Measurements from ENCODE around the gene CCDC69.
A peak's percentile ranks its signal among the peaks of the same experiment; 100 is the strongest.

Gene CCDC69

DNA sequence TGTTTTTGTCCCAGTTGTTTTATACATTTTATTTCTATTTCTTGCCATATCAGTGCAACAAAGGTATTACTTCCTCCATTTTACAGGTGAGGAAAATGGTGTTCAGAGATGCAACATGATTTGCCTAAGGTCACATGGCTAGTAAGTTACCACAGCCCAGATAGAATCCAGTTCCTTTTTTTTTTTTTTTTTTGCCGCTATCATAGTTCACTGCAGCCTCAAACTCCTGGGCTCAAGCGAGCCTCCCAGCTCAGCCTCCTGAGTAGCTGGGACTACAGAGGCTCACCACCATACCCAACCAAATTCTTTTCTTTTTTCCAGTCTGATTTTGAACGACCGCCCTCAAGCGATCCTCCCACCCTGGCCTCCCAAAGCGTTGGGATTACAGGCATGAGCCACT is 480 bp upstream of the CCDC69 start:
- Histone ChIP-seq H4K8ac (ENCODE audit: low read depth, low read length) (no peak overlapping the region), H2AK5ac (ENCODE audit: low read depth, low read length) (no peak overlapping the region)
- no peak for DNase-seq (ENCODE audit: low spot score)

DNA sequence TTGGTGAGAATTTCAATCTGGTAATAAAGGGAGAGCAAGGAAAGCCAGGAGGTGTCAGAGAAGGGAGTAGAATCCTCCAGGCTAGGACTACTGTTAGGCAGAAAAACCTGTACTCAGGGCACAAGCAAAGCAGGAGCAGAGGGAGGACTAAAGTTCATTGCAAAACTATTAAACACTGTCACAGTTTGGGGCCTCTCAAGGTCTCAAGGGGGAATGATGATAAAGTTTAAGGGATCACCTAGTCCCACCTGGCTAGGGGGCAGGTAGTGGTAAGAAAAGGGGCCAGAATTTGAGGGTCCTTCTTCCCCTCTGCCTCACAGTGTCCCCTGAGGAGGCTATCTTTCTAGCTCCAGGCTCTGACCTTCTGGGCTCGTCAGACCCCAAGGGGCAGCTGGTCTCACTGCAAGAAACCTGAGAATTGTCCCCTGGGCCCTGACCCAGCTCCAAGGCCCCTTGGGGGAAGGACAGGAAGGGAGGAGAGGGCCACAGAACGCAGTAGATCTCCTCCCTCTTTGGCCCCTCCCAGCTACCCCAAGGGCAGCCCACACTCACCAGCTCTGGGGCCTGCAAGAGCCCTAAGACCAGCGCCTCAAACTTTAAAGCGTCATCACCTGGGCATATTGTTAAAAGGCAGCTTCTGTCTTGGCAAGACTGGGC is 974 bp downstream of the CCDC69 start:
- no peak overlapping the region for H2BK12ac ChIP-seq (ENCODE audit: low read length)
- no peak for DNase-seq (ENCODE audit: low spot score)
- H3K4me3 ChIP-seq (ENCODE audit: low read length in 2 of 2), result no peak overlapping the region
- no peak overlapping the region for H3K9ac ChIP-seq (ENCODE audit: low read depth, low read length, poor library complexity)
- peaks cover 0 to 52% (median 20%) of the 10 kb centered on the region in 3 experiments for H3K27me3 ChIP-seq (ENCODE audit: control insufficient read depth in 3 of 3, insufficient read depth in 3 of 3, low read depth in 1 of 3, low read length in 3 of 3)
- H2AK5ac ChIP-seq (ENCODE audit: low read depth, low read length), result no peak overlapping the region
- WGBS, 2 donors (ENCODE audit: extremely low coverage in 2 of 2, insufficient read length in 2 of 2, insufficient replicate concordance in 1 of 2), result no CpG with 5 or more reads among the region's 4 CpGs
- no peak overlapping the region for H2BK5ac ChIP-seq (ENCODE audit: low read length)
- no peak overlapping the region for H4K91ac ChIP-seq (ENCODE audit: low read depth, low read length, poor library complexity)
- peak overlapping the region; percentile 98 for H2AFZ ChIP-seq (ENCODE audit: low read length)
- H2BK15ac ChIP-seq (ENCODE audit: low read length), result no peak overlapping the region
- H3K4me1 ChIP-seq (ENCODE audit: control insufficient read depth in 2 of 2, insufficient read depth in 1 of 2, low read depth in 1 of 2, low read length in 2 of 2), result peaks cover 3 to 6% of the 10 kb centered on the region in 2 donors
- peak overlapping the region; percentile 27 for H3K18ac ChIP-seq (ENCODE audit: low read length)
- no peaks in the 10 kb centered on the region for H3K36me3 ChIP-seq (replicated peaks in 1 of 2; ENCODE audit: control insufficient read depth in 2 of 2, insufficient read depth in 2 of 2, low read length in 2 of 2)
- H3K79me1 ChIP-seq (ENCODE audit: low read depth, low read length), result no peaks in the 10 kb centered on the region
- H2BK120ac ChIP-seq (ENCODE audit: low read depth, low read length), result no peak overlapping the region
- H3K4me2 ChIP-seq (ENCODE audit: insufficient read depth, low read length, poor library complexity, severe bottlenecking), result peak overlapping the region; percentile 90
- no peak overlapping the region for H3K4ac ChIP-seq (ENCODE audit: low read length)
- H3K23ac ChIP-seq (ENCODE audit: low read depth, low read length, poor library complexity), result no peak overlapping the region
- H3K27ac ChIP-seq (replicated peaks; ENCODE audit: low read length), result no peak overlapping the region
- no peak overlapping the region for H3K14ac ChIP-seq (ENCODE audit: low read length)
- H3K9me3 ChIP-seq (replicated peaks in 1 of 2; ENCODE audit: control insufficient read depth in 2 of 2, insufficient read depth in 1 of 2, low read depth in 1 of 2, low read length in 2 of 2), result no peaks in the 10 kb centered on the region
- H4K8ac ChIP-seq (ENCODE audit: low read depth, low read length), result no peak overlapping the region

More for the DNA sequence above, 480 bp upstream of the CCDC69 start:
- H3K79me1 ChIP-seq (ENCODE audit: low read depth, low read length), result no peaks in the 10 kb centered on the region
- no peak overlapping the region for H3K4ac ChIP-seq (ENCODE audit: low read length)
- no peak overlapping the region for H2BK15ac ChIP-seq (ENCODE audit: low read length)
- H3K27ac ChIP-seq (replicated peaks; ENCODE audit: low read length), result no peak overlapping the region
- H2AFZ ChIP-seq (ENCODE audit: low read length), result no peak overlapping the region
- no peak overlapping the region for H4K91ac ChIP-seq (ENCODE audit: low read depth, low read length, poor library complexity)
- no peak overlapping the region for H3K14ac ChIP-seq (ENCODE audit: low read length)
- no CpG with 5 or more reads among the region's 6 CpGs for WGBS, 2 donors (ENCODE audit: extremely low coverage in 2 of 2, insufficient read length in 2 of 2, insufficient replicate concordance in 1 of 2)
- no peak overlapping the region for H2BK12ac ChIP-seq (ENCODE audit: low read length)
- no peak overlapping the region for H2BK5ac ChIP-seq (ENCODE audit: low read length)
- H3K27me3 ChIP-seq (ENCODE audit: control insufficient read depth in 3 of 3, insufficient read depth in 3 of 3, low read depth in 1 of 3, low read length in 3 of 3), result peaks cover 0 to 43% (median 20%) of the 10 kb centered on the region in 3 experiments
- H3K9ac ChIP-seq (ENCODE audit: low read depth, low read length, poor library complexity), result no peak overlapping the region
- no peak overlapping the region for H3K4me2 ChIP-seq (ENCODE audit: insufficient read depth, low read length, poor library complexity, severe bottlenecking)
- no peak overlapping the region for H2BK120ac ChIP-seq (ENCODE audit: low read depth, low read length)
- no peak overlapping the region for H3K23ac ChIP-seq (ENCODE audit: low read depth, low read length, poor library complexity)
- H3K18ac ChIP-seq (ENCODE audit: low read length), result no peak overlapping the region
- H3K36me3 ChIP-seq (replicated peaks in 1 of 2; ENCODE audit: control insufficient read depth in 2 of 2, insufficient read depth in 2 of 2, low read length in 2 of 2), result no peaks in the 10 kb centered on the region
- peaks cover 3 to 6% of the 10 kb centered on the region in 2 donors for H3K4me1 ChIP-seq (ENCODE audit: control insufficient read depth in 2 of 2, insufficient read depth in 1 of 2, low read depth in 1 of 2, low read length in 2 of 2)
- H3K4me3 ChIP-seq (ENCODE audit: low read length in 2 of 2), result no peak overlapping the region
- H3K9me3 ChIP-seq (replicated peaks in 1 of 2; ENCODE audit: control insufficient read depth in 2 of 2, insufficient read depth in 1 of 2, low read depth in 1 of 2, low read length in 2 of 2), result no peaks in the 10 kb centered on the region

DNA sequence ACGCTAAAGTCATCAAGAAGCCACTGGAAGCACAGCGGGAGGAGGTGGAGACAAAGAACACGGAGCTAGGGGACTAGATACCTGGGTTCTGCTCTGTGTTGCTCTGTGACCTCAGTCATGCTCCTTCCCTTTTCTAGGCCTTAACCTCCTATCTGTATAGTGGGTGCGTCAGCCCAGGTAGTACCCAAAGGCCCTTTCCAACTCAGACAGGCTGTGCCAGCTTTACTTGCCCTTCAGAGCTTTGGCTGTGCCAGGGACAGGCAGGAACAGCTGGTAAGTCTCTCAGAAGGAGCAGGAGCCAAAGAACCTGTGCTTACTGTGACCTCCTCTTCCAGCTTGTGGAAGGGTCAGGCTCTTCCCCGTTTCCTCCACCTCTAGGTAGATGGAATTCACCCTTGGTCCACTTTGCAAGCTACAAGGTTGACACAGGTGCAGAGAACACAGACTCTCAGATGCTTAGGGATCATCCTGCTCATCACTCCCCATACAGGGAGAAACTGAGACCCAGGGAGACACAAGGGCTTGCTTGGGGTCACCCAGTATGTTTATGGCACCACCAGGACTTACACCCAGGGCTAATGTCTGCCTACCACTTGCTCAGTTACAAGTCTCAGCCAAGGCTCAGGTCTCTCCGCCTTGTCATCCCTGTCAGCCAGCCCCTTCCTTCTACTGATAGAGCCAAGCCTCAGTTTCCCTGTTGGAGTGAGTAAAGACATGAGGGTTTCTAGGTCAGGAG is 1.7 kb downstream of the CCDC69 start:
- no CpG with 5 or more reads among the region's 6 CpGs for WGBS, 2 donors (ENCODE audit: extremely low coverage in 2 of 2, insufficient read length in 2 of 2, insufficient replicate concordance in 1 of 2)
- H2BK5ac ChIP-seq (ENCODE audit: low read length), result no peak overlapping the region
- peaks cover 3 to 6% of the 10 kb centered on the region in 2 donors for H3K4me1 ChIP-seq (ENCODE audit: control insufficient read depth in 2 of 2, insufficient read depth in 1 of 2, low read depth in 1 of 2, low read length in 2 of 2)
- no peak overlapping the region for H3K18ac ChIP-seq (ENCODE audit: low read length)
- no peak overlapping the region for H4K8ac ChIP-seq (ENCODE audit: low read depth, low read length)
- DNase-seq (ENCODE audit: low spot score), result no peak
- no peak overlapping the region for H2BK120ac ChIP-seq (ENCODE audit: low read depth, low read length)
- H3K14ac ChIP-seq (ENCODE audit: low read length), result no peak overlapping the region
- H2AFZ ChIP-seq (ENCODE audit: low read length), result no peak overlapping the region
- no peak overlapping the region for H3K4me3 ChIP-seq (ENCODE audit: low read length in 2 of 2)
- no peak overlapping the region for H3K27ac ChIP-seq (replicated peaks; ENCODE audit: low read length)
- H3K4ac ChIP-seq (ENCODE audit: low read length), result no peak overlapping the region
- H3K36me3 ChIP-seq (replicated peaks in 1 of 2; ENCODE audit: control insufficient read depth in 2 of 2, insufficient read depth in 2 of 2, low read length in 2 of 2), result no peaks in the 10 kb centered on the region
- no peak overlapping the region for H3K23ac ChIP-seq (ENCODE audit: low read depth, low read length, poor library complexity)
- no peak overlapping the region for H2AK5ac ChIP-seq (ENCODE audit: low read depth, low read length)
- H3K27me3 ChIP-seq (ENCODE audit: control insufficient read depth in 3 of 3, insufficient read depth in 3 of 3, low read depth in 1 of 3, low read length in 3 of 3), result peaks cover 0 to 57% (median 20%) of the 10 kb centered on the region in 3 experiments
- no peak overlapping the region for H4K91ac ChIP-seq (ENCODE audit: low read depth, low read length, poor library complexity)
- H2BK15ac ChIP-seq (ENCODE audit: low read length), result no peak overlapping the region
- no peak overlapping the region for H3K9ac ChIP-seq (ENCODE audit: low read depth, low read length, poor library complexity)
- H3K4me2 ChIP-seq (ENCODE audit: insufficient read depth, low read length, poor library complexity, severe bottlenecking), result no peak overlapping the region
- no peaks in the 10 kb centered on the region for H3K79me1 ChIP-seq (ENCODE audit: low read depth, low read length)
- no peak overlapping the region for H2BK12ac ChIP-seq (ENCODE audit: low read length)
- H3K9me3 ChIP-seq (replicated peaks in 1 of 2; ENCODE audit: control insufficient read depth in 2 of 2, insufficient read depth in 1 of 2, low read depth in 1 of 2, low read length in 2 of 2), result no peaks in the 10 kb centered on the region

DNA sequence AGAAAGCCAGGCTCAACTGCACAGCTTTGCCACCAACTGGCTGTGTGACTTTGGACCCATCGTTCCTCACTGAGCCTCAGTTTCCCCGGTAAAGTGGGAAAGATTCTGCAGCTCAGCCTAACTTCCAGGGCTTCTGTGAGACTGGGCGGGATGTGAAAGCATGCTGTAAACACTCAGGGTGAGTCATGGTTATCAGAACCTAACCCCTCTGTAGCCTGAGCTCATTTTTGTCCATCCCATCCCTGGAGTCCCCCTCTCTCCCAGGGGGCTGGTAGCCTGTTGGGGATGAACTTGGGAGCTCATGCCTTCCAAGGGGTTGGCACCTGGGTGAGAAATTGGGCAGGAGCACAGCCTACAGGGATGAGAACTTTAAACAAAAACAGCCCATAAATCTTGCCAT is 2.3 kb downstream of the CCDC69 start:
- Histone ChIP-seq H2AK5ac (ENCODE audit: low read depth, low read length) (no peak overlapping the region), H4K8ac (ENCODE audit: low read depth, low read length) (no peak overlapping the region), H3K18ac (ENCODE audit: low read length) (no peak overlapping the region), H3K4me3 (ENCODE audit: low read length in 2 of 2) (no peak overlapping the region), H2BK5ac (ENCODE audit: low read length) (no peak overlapping the region), H3K4me2 (ENCODE audit: insufficient read depth, low read length, poor library complexity, severe bottlenecking) (no peak overlapping the region), H3K36me3 (replicated peaks in 1 of 2; ENCODE audit: control insufficient read depth in 2 of 2, insufficient read depth in 2 of 2, low read length in 2 of 2) (no peaks in the 10 kb centered on the region), H3K14ac (ENCODE audit: low read length) (no peak overlapping the region), H4K91ac (ENCODE audit: low read depth, low read length, poor library complexity) (no peak overlapping the region), H3K27me3 (ENCODE audit: control insufficient read depth in 3 of 3, insufficient read depth in 3 of 3, low read depth in 1 of 3, low read length in 3 of 3) (peaks cover 0 to 57% (median 20%) of the 10 kb centered on the region in 3 experiments), H2BK12ac (ENCODE audit: low read length) (no peak overlapping the region), H3K23ac (ENCODE audit: low read depth, low read length, poor library complexity) (no peak overlapping the region), H2BK120ac (ENCODE audit: low read depth, low read length) (no peak overlapping the region), H3K4me1 (ENCODE audit: control insufficient read depth in 2 of 2, insufficient read depth in 1 of 2, low read depth in 1 of 2, low read length in 2 of 2) (peaks cover 3 to 6% of the 10 kb centered on the region in 2 donors), H2AFZ (ENCODE audit: low read length) (no peak overlapping the region), H2BK15ac (ENCODE audit: low read length) (no peak overlapping the region), H3K27ac (replicated peaks; ENCODE audit: low read length) (no peak overlapping the region), H3K79me1 (ENCODE audit: low read depth, low read length) (no peaks in the 10 kb centered on the region), H3K9me3 (replicated peaks in 1 of 2; ENCODE audit: control insufficient read depth in 2 of 2, insufficient read depth in 1 of 2, low read depth in 1 of 2, low read length in 2 of 2) (no peaks in the 10 kb centered on the region), H3K4ac (ENCODE audit: low read length) (no peak overlapping the region), H3K9ac (ENCODE audit: low read depth, low read length, poor library complexity) (no peak overlapping the region)
- no CpG with 5 or more reads among the region's 3 CpGs for WGBS, 2 donors (ENCODE audit: extremely low coverage in 2 of 2, insufficient read length in 2 of 2, insufficient replicate concordance in 1 of 2)
- no peak for DNase-seq (ENCODE audit: low spot score)

All from neuronal stem cell (in vitro differentiated cells).